HEK293 (cell line): ENCODE data around the gene RPL36.
A peak's percentile ranks its signal among the peaks of the same experiment; 100 is the strongest.

Source experiments
- BCL11A ChIP-seq: fragments of 450-650 bp; formaldehyde crosslinking; IDR thresholded peaks from 2 replicates; pipeline ENCODE4 v1.5.1; 2016; ENCODE audit warnings: low read depth, missing biosample characterization, missing genetic modification characterization
- KLF9 ChIP-seq: fragments of 450-650 bp; formaldehyde crosslinking; IDR thresholded peaks from 2 replicates; pipeline ENCODE4 v1.5.1; 2016; ENCODE audit warnings: missing biosample characterization, missing genetic modification characterization, low read depth
- OVOL3 ChIP-seq: fragments of 450-650 bp; formaldehyde crosslinking; IDR thresholded peaks from 2 replicates; pipeline ENCODE4 v1.5.1; 2016; ENCODE audit warnings: missing biosample characterization, missing genetic modification characterization
- PRDM4 ChIP-seq: fragments of 450-650 bp; formaldehyde crosslinking; IDR thresholded peaks from 2 replicates; pipeline ENCODE4 v1.5.1; 2017; ENCODE audit warnings: missing biosample characterization, missing genetic modification characterization
- SP3 ChIP-seq: fragments of 450-650 bp; formaldehyde crosslinking; IDR thresholded peaks from 2 replicates; pipeline ENCODE4 v1.5.1; 2016; ENCODE audit warnings: missing biosample characterization, missing genetic modification characterization
- WT1 ChIP-seq: fragments of 450-650 bp; formaldehyde crosslinking; IDR thresholded peaks from 2 replicates; pipeline ENCODE4 v1.5.1; 2016; ENCODE audit warnings: missing biosample characterization, missing genetic modification characterization
- ZBTB10 ChIP-seq: fragments of 450-650 bp; formaldehyde crosslinking; IDR thresholded peaks from 2 replicates; pipeline ENCODE4 v1.5.1; 2016; ENCODE audit warnings: missing biosample characterization, missing genetic modification characterization
- ZFHX2 ChIP-seq: fragments of 450-650 bp; formaldehyde crosslinking; conservative IDR thresholded peaks from 2 replicates; pipeline ENCODE4 v1.5.1; 2016; ENCODE audit warnings: missing biosample characterization, missing genetic modification characterization
- ZNF132 ChIP-seq: fragments of 450-650 bp; formaldehyde crosslinking; IDR thresholded peaks from 2 replicates; pipeline ENCODE4 v1.5.1; 2017; ENCODE audit warnings: missing biosample characterization, missing genetic modification characterization, borderline replicate concordance
- ZNF133 ChIP-seq: fragments of 450-650 bp; formaldehyde crosslinking; IDR thresholded peaks from 2 replicates; pipeline ENCODE4 v1.5.1; 2016; ENCODE audit warnings: missing biosample characterization, missing genetic modification characterization
- ZNF146 ChIP-seq: fragments of 450-650 bp; formaldehyde crosslinking; IDR thresholded peaks from 2 replicates; pipeline ENCODE4 v1.5.1; 2016; ENCODE audit warnings: missing biosample characterization, missing genetic modification characterization
- ZNF174 ChIP-seq: fragments of 450-650 bp; formaldehyde crosslinking; IDR thresholded peaks from 2 replicates; pipeline ENCODE4 v1.5.0; 2017; ENCODE audit warnings: missing biosample characterization, mild to moderate bottlenecking, missing genetic modification characterization
- ZNF184 ChIP-seq: fragments of 450-650 bp; IDR thresholded peaks from 2 replicates; pipeline ENCODE4 v1.5.1; 2018; ENCODE audit warnings: missing biosample characterization, mild to moderate bottlenecking, missing genetic modification characterization
- ZNF239 ChIP-seq: fragments of 450-650 bp; formaldehyde crosslinking; IDR thresholded peaks from 2 replicates; pipeline ENCODE4 v1.5.1; 2016; ENCODE audit warnings: missing biosample characterization, missing genetic modification characterization
- ZNF248 ChIP-seq: fragments of 450-650 bp; formaldehyde crosslinking; IDR thresholded peaks from 2 replicates; pipeline ENCODE4 v1.5.1; 2017; ENCODE audit warnings: missing biosample characterization, missing genetic modification characterization
- ZNF433 ChIP-seq: fragments of 450-650 bp; formaldehyde crosslinking; IDR thresholded peaks from 2 replicates; pipeline ENCODE4 v1.5.1; 2016; ENCODE audit warnings: missing biosample characterization, missing genetic modification characterization, low read depth
- ZNF473 ChIP-seq: fragments of 450-650 bp; formaldehyde crosslinking; IDR thresholded peaks from 2 replicates; pipeline ENCODE4 v1.5.1; 2017; ENCODE audit warnings: missing biosample characterization, missing genetic modification characterization
- ZNF518A ChIP-seq: fragments of 450-650 bp; formaldehyde crosslinking; conservative IDR thresholded peaks from 2 replicates; pipeline ENCODE4 v1.5.1; 2016; ENCODE audit warnings: low read depth, missing biosample characterization, missing genetic modification characterization
- ZNF548 ChIP-seq: fragments of 450-650 bp; formaldehyde crosslinking; IDR thresholded peaks from 2 replicates; pipeline ENCODE4 v1.5.1; 2016; ENCODE audit warnings: missing biosample characterization, missing genetic modification characterization
- ZNF571 ChIP-seq: fragments of 450-650 bp; formaldehyde crosslinking; IDR thresholded peaks from 2 replicates; pipeline ENCODE4 v1.5.0; 2017; ENCODE audit warnings: missing biosample characterization, missing genetic modification characterization
- ZNF624 ChIP-seq: fragments of 450-650 bp; formaldehyde crosslinking; IDR thresholded peaks from 2 replicates; pipeline ENCODE4 v1.5.1; 2017; ENCODE audit warnings: missing biosample characterization, missing genetic modification characterization
- ZNF645 ChIP-seq: fragments of 450-650 bp; formaldehyde crosslinking; IDR thresholded peaks from 2 replicates; pipeline ENCODE4; 2016; ENCODE audit warnings: missing biosample characterization, missing genetic modification characterization
- ZNF777 ChIP-seq: fragments of 450-650 bp; formaldehyde crosslinking; IDR thresholded peaks from 2 replicates; pipeline ENCODE4 v1.5.1; 2017; ENCODE audit warnings: missing biosample characterization, missing genetic modification characterization, borderline replicate concordance
- ZSCAN18 ChIP-seq: fragments of 450-650 bp; formaldehyde crosslinking; IDR thresholded peaks from 2 replicates; pipeline ENCODE4 v1.5.1; 2016; ENCODE audit warnings: missing biosample characterization, missing genetic modification characterization
- ZSCAN30 ChIP-seq: fragments of 450-650 bp; IDR thresholded peaks from 2 replicates; pipeline ENCODE4 v1.5.1; 2018; ENCODE audit warnings: missing biosample characterization, mild to moderate bottlenecking, missing genetic modification characterization, moderate library complexity

Gene RPL36

GRCh38 chr19:5690125-5690954 lies at the start of gene RPL36 (continued):
- TF ChIP-seq ZNF624 (no peak), OVOL3 (tag by site-specific recombination) (0 out of 2 replicates have a peak, but pooled peaks have one; percentile 20), ZNF571 (tag by site-specific recombination) (no peak), ZNF645 (tag by site-specific recombination) (peak; percentile 61; the same call in 1 of the 2 replicates), ZSCAN30 (tag by site-specific recombination) (peak; percentile 80), ZNF777 (tag by site-specific recombination) (no peak), ZNF239 (tag by site-specific recombination) (peak; percentile 75; the same call in 1 of the 2 replicates), ZNF473 (tag by site-specific recombination) (no peak), BCL11A (tag by site-specific recombination) (no peak), ZFHX2 (tag by site-specific recombination) (no peak), ZBTB10 (tag by site-specific recombination) (peak; percentile 56), SP3 (tag by site-specific recombination) (peak; percentile 67), ZNF184 (tag by site-specific recombination) (no peak; the same call in 1 of the 2 replicates), ZNF174 (tag by site-specific recombination) (no peak), ZNF133 (no peak), ZNF132 (tag by site-specific recombination) (no peak), ZNF518A (tag by site-specific recombination) (no peak), KLF9 (peak; percentile 68), ZNF548 (tag by site-specific recombination) (no peak), ZNF433 (tag by site-specific recombination) (no peak), ZSCAN18 (tag by site-specific recombination) (peak; percentile 59; the same call in 1 of the 2 replicates), ZNF146 (peak; percentile 44; the same call in 1 of the 2 replicates), PRDM4 (tag by site-specific recombination) (0 out of 2 replicates have a peak, but pooled peaks have one; percentile 25), WT1 (tag by site-specific recombination) (no peak), ZNF248 (tag by site-specific recombination) (no peak)
